K562 (cell line): Measurements from ENCODE around the gene CARF. TPM values are rescaled to one million over a fixed set of nuclear protein-coding genes. Genes with fewer than 3 reads are reported as not detected.

Experiments
- ATAC-seq: fragments of 200-7000 bp; cut with Tn5 transposase; 3 replicates; pipeline ENCODE4 v1.9.1; 2020; ENCODE audit warnings: moderate library complexity
- BruUV-seq: library from RNA; stranded (reverse); fragments of 400-500 nt; replicated peaks from 2 replicates; lab custom pipeline; 2021; lab: Mats Ljungman, UMichigan
- CTCF ChIA-PET: fragments of 300-600 bp; formaldehyde crosslinking; extraction: SDS; loops from one replicate; lab custom pipeline; 2021; ENCODE audit warnings: low intra/inter-chr PET ratio; lab: Yijun Ruan, JAX
- POLR2A ChIA-PET: fragments of 300-600, 350-650 bp; sonication (Branson Sonifier 250); formaldehyde crosslinking; extraction: SDS; loops from one replicate; lab custom pipeline; 2021; ENCODE audit warnings: antibody characterized with exemption, inconsistent platforms; lab: Yijun Ruan, JAX
- DNase-seq, 4 experiments: peaks; one replicate each; pipeline versions ENCODE4 v3.0.0 to v3.0.0-alpha.2; 2011 to 2018; ENCODE audit warnings: low spot score in 3 of 4, mixed read lengths in 3 of 4; ENCODE audit errors: extremely low read depth in 1 of 4
- FAIRE-seq: peaks from 2 replicates; lab custom pipeline; 2011; peaks lifted over from hg19 to GRCh38; lab: Jason Lieb, UNC
- H2AFZ ChIP-seq: 2 replicates; pipeline ENCODE4 v1.6.0; 2011; ENCODE audit warnings: low read depth, low read length, control low read depth, inconsistent platforms
- H3K27ac ChIP-seq: fragments of 200-600 bp; 3 replicates; pipeline ENCODE4 v1.8.0; 2011; ENCODE audit warnings: low read depth, mild to moderate bottlenecking, control low read depth, inconsistent platforms, low read length, moderate library complexity, mixed read lengths; ENCODE audit errors: extremely low read depth
- H3K27me3 ChIP-seq, 2 experiments: fragments of 300-600 bp in 1 of 2; 2 replicates in 1 of 2; 3 replicates in 1 of 2; pipeline versions ENCODE4 v1.6.0 to v1.8.0; 2011; ENCODE audit warnings: inconsistent platforms in 2 of 2, low read length in 2 of 2, mild to moderate bottlenecking in 1 of 2, mixed read lengths in 1 of 2, moderate library complexity in 1 of 2; ENCODE audit not compliant: control insufficient read depth in 2 of 2, insufficient read depth in 2 of 2
- H3K36me3 ChIP-seq: fragments of 300-600 bp; 3 replicates; pipeline ENCODE4 v1.8.0; 2011; ENCODE audit warnings: mild to moderate bottlenecking, low read length, inconsistent platforms; ENCODE audit not compliant: control insufficient read depth, insufficient read depth
- H3K4me1 ChIP-seq, 2 experiments: fragments of 200-600 bp in 1 of 2; replicated peaks in 1 of 2; 2 replicates in 1 of 2; 3 replicates in 1 of 2; pipeline versions ENCODE4 v1.5.1 to v1.8.0; 2011; ENCODE audit warnings: inconsistent platforms in 2 of 2, low read length in 2 of 2, mild to moderate bottlenecking in 1 of 2, mixed read lengths in 1 of 2, moderate library complexity in 1 of 2; ENCODE audit not compliant: control insufficient read depth in 2 of 2, insufficient read depth in 2 of 2
- H3K4me2 ChIP-seq: 2 replicates; pipeline ENCODE4 v1.6.1; 2011; ENCODE audit warnings: low read length, control low read depth, inconsistent platforms, mixed read lengths; ENCODE audit not compliant: insufficient read depth
- H3K4me3 ChIP-seq: fragments of 200-600 bp; sonication (generic), shearing (Covaris generic); 2 replicates; pipeline ENCODE4 v1.5.1; 2016; ENCODE audit warnings: control low read depth, inconsistent platforms
- H3K79me2 ChIP-seq: fragments of 200-600 bp; 3 replicates; pipeline ENCODE4 v1.8.0; 2011; ENCODE audit warnings: low read length, inconsistent platforms; ENCODE audit not compliant: control insufficient read depth, insufficient read depth
- H3K9ac ChIP-seq, 2 experiments: 2 replicates each; pipeline versions ENCODE4 v1.6.0 to v1.6.1; 2011; ENCODE audit warnings: low read depth in 2 of 2, low read length in 2 of 2, control low read depth in 1 of 2, inconsistent platforms in 1 of 2, mild to moderate bottlenecking in 1 of 2, mixed read lengths in 1 of 2; ENCODE audit not compliant: insufficient read depth in 1 of 2
- H3K9me1 ChIP-seq: one replicate; pipeline ENCODE4 v1.6.0; 2011; ENCODE audit warnings: inconsistent platforms, mild to moderate bottlenecking, low read length, moderate library complexity; ENCODE audit not compliant: control insufficient read depth, insufficient read depth
- H3K9me3 ChIP-seq: replicated peaks from 2 replicates; pipeline ENCODE4 v1.5.1; 2011; ENCODE audit warnings: low read depth, low read length, inconsistent platforms; ENCODE audit not compliant: control insufficient read depth, insufficient read depth
- H4K20me1 ChIP-seq: replicated peaks from 2 replicates; pipeline ENCODE4 v1.6.1; 2011; ENCODE audit warnings: low read length, inconsistent platforms, mixed read lengths; ENCODE audit not compliant: control insufficient read depth, insufficient read depth
- ADNP ChIP-seq: fragments of 200-800 bp; sonication (Bioruptor generic); IDR thresholded peaks from 2 replicates; pipeline ENCODE4 v1.6.1; 2016; ENCODE audit warnings: missing genetic modification characterization, missing compliant biosample characterization
- CEBPB ChIP-seq: fragments of 450-650 bp; IDR thresholded peaks from 2 replicates; pipeline ENCODE4 v1.6.1; 2016; ENCODE audit warnings: missing genetic modification characterization, missing compliant biosample characterization
- CEBPG ChIP-seq, 3 experiments: fragments of 200-800 bp in 1 of 3; sonication (Bioruptor generic) in 1 of 3; sonication (generic) in 1 of 3; formaldehyde crosslinking in 1 of 3; IDR thresholded peaks in 2 of 3; conservative IDR thresholded peaks in 1 of 3; 2 replicates each; pipeline versions ENCODE4 v1.6.1 to v1.8.0; 2016 to 2022; ENCODE audit warnings: missing compliant biosample characterization in 2 of 3, missing genetic modification characterization in 2 of 3, mild to moderate bottlenecking in 1 of 3, missing genetic modification reagents in 1 of 3
- GTF2A2 ChIP-seq: IDR thresholded peaks from 2 replicates; pipeline ENCODE4 v1.6.1; 2016; ENCODE audit warnings: mild to moderate bottlenecking, missing genetic modification characterization, missing compliant biosample characterization
- HNRNPLL ChIP-seq: fragments of 200-400 bp; formaldehyde crosslinking; IDR thresholded peaks from 2 replicates; pipeline ENCODE4 v1.6.1; 2017; ENCODE audit warnings: low read length, low read depth, mild to moderate bottlenecking; ENCODE audit not compliant: poor library complexity, severe bottlenecking
- HSF4 ChIP-seq: fragments of 250-450 bp; sonication (Bioruptor Pico); IDR thresholded peaks from 2 replicates; pipeline ENCODE4 v2.1.2; 2022; ENCODE audit warnings: mild to moderate bottlenecking, moderate library complexity, borderline replicate concordance
- MEF2A ChIP-seq: IDR thresholded peaks from 2 replicates; pipeline ENCODE4 v1.6.1; 2011; ENCODE audit warnings: low read depth, mild to moderate bottlenecking, low read length, moderate library complexity; ENCODE audit not compliant: control insufficient read depth
- MTA3 ChIP-seq: fragments of 450-650 bp; formaldehyde crosslinking; IDR thresholded peaks from 2 replicates; pipeline ENCODE4 v1.6.1; 2017; ENCODE audit warnings: mild to moderate bottlenecking, borderline replicate concordance
- TAF7 ChIP-seq: fragments of 450-650 bp; IDR thresholded peaks from 2 replicates; pipeline ENCODE4 v1.6.1; 2016; ENCODE audit warnings: missing genetic modification characterization, missing compliant biosample characterization
- ZKSCAN8 ChIP-seq: fragments of 200-800 bp; sonication (Bioruptor generic); IDR thresholded peaks from 2 replicates; pipeline ENCODE4 v1.6.1; 2016; ENCODE audit warnings: missing genetic modification characterization, missing compliant biosample characterization
- WGBS: fragments of 100-300 bp; shearing (Covaris generic); methylation state at CpG from one replicate; pipeline ENCODE4 v1.1.6; 2016; ENCODE audit warnings: low coverage, mixed read lengths; ENCODE audit not compliant: insufficient coverage; ENCODE audit errors: missing lambda C conversion rate; 5-methylcytosine and 5-hydroxymethylcytosine counted together
- in situ Hi-C: fragments of 300-500 bp; cut with MboI; formaldehyde crosslinking; loops from 4 replicates; pipeline ENCODE4 v1.15.0; 2018; ENCODE audit warnings: inconsistent platforms, mixed read lengths
- intact Hi-C: fragments of 100-400 bp; cut with micrococcal nuclease; formaldehyde crosslinking; loops from 2 replicates; pipeline ENCODE4 v1.14.2; 2022
- polyA plus RNA-seq, 8 experiments: library from polyadenylated mRNA; depleted of rRNA in 4 of 8; stranded (reverse) in 5 of 8; unstranded in 3 of 8; fragments of >200 nt; fragmentation: Nextera tagmentation in 2 of 8; fragmentation: Illumina TruSeq in 1 of 8; extraction: Ambion mirVana in 2 of 8; extraction: Trizol in 1 of 8; gene quantifications; 2 replicates each; pipeline versions ENCODE4 v1.2.1 to v1.2.3, GENCODE V29; 2011 to 2014; ENCODE audit warnings: inconsistent platforms in 1 of 8, missing spikeins in 1 of 8
- total RNA-seq, 7 experiments: library from RNA; depleted of rRNA in 6 of 7; stranded (reverse); fragments of >200 nt in 6 of 7; fragmentation: Illumina TruSeq in 2 of 7; extraction: Trizol in 2 of 7; gene quantifications; 2 replicates each; pipeline versions ENCODE4 v1.2.1 to v1.2.3, GENCODE V29; 2011 to 2021; ENCODE audit warnings: low replicate concordance in 1 of 7
- TF ChIP-seq, protein P1 (sequence below), 2 experiments: fragments of 450-650 bp; conservative IDR thresholded peaks; 2 replicates each; pipeline ENCODE4 v1.6.1; 2017; ENCODE audit warnings: mild to moderate bottlenecking in 2 of 2, moderate library complexity in 2 of 2
- TF ChIP-seq, protein P2 (sequence below): fragments of 250-450 bp; sonication (Bioruptor Pico); IDR thresholded peaks from 2 replicates; pipeline ENCODE4 v1.5.1; 2021; ENCODE audit warnings: mild to moderate bottlenecking

Gene CARF
- total and polyA plus RNA-seq, 9 of the 15 experiments (the other 6 are each of a cell fraction or from before 2014, with no cell fraction given) = 0.31 to 4.2 (median 1.2) TPM

DNA sequence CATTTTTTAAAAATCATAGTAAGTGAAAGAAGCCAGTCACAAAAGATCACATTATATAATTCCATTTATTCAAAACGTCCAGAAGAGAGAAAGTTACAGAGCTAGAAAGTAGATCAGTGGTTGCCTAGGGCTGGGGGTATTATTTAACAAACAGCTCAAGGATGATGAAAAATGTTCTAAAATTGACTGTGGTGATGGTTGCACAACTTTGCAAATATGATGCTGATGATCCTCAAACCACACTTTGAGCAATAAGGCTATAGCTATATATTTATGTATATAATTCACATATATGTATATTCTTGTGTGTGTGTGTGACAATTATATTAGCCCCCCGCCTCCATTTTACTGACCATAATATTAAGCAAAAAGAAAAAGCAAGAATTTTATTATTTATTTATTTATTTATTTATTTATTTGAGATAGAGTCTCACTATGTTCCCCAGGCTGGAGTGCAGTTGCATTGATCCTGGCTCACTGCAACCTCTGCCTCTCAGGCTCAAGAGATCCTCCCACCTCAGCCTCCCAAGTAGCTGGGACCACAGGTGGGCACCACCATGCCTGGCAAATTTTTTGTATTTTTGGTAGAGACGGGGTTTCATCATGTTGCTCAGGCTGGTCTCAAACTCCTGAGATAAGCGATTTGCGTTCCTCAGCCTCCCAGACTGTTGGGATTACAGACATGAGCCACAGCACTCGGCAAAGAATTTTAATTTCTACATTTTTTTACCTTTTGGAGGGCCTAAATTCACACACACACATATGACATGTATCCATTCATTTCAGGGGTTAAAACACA lies 2.5 kb upstream of the CARF start:
- TF ChIP-seq, protein P1, sequence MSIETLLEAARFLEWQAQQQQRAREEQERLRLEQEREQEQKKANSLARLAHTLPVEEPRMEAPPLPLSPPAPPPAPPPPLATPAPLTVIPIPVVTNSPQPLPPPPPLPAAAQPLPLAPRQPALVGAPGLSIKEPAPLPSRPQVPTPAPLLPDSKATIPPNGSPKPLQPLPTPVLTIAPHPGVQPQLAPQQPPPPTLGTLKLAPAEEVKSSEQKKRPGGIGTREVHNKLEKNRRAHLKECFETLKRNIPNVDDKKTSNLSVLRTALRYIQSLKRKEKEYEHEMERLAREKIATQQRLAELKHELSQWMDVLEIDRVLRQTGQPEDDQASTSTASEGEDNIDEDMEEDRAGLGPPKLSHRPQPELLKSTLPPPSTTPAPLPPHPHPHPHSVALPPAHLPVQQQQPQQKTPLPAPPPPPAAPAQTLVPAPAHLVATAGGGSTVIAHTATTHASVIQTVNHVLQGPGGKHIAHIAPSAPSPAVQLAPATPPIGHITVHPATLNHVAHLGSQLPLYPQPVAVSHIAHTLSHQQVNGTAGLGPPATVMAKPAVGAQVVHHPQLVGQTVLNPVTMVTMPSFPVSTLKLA (conservative IDR thresholded peaks at IDR 0.05) = no peak
- TF ChIP-seq TAF7 (tag) (no peak), MEF2A (no peak), CEBPG (CRISPR knock-in tag; IDR thresholded peaks at IDR 0.05) (no peak), CEBPG (tag; conservative IDR thresholded peaks at IDR 0.05 in 1 of 2, IDR thresholded peaks at IDR 0.05 in 1 of 2) (peak; percentile 37 to 42; a peak in 2 of 4 replicates), HSF4 (no peak), CEBPB (tag) (peak; percentile 57; the same call in 1 of the 2 replicates), HNRNPLL (no peak), GTF2A2 (no peak), MTA3 (no peak), ADNP (peak; percentile 72), ZKSCAN8 (CRISPR knock-in tag) (no peak)
- TF ChIP-seq, protein P2, sequence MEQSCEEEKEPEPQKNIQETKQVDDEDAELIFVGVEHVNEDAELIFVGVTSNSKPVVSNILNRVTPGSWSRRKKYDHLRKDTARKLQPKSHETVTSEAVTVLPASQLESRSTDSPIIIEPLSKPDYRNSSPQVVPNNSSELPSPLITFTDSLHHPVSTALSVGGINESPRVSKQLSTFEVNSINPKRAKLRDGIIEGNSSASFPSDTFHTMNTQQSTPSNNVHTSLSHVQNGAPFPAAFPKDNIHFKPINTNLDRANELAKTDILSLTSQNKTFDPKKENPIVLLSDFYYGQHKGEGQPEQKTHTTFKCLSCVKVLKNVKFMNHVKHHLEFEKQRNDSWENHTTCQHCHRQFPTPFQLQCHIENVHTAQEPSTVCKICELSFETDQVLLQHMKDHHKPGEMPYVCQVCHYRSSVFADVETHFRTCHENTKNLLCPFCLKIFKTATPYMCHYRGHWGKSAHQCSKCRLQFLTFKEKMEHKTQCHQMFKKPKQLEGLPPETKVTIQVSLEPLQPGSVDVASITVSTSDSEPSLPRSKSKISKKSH = no peak
- H3K9me3 ChIP-seq = no peaks in the 10 kb centered on the region
- intact Hi-C loops = loop anchor here (2.0 to 5.0 kb wide), 2 partner anchors 58 to 105 kb away; partner anchors contain the start of gene NBEAL1
- POLR2A ChIA-PET = interaction anchor here (1.4 kb wide), 1 partner anchor 16 kb away, joined by 5 read pairs; no protein-coding TSS in a partner anchor
- H3K36me3 ChIP-seq = peaks cover 36% of the 10 kb centered on the region; the same call in 2 of the 3 replicates
- peak overlapping the region; percentile 69 for H3K4me3 ChIP-seq
- in situ Hi-C loops = no loop called here
- H3K9me1 ChIP-seq = no peaks in the 10 kb centered on the region
- H3K27me3 ChIP-seq = no peaks in the 10 kb centered on the region
- 6% methylated on average over 5 of the region's 6 CpGs for WGBS
- peak overlapping the region; percentile 98 for H3K4me2 ChIP-seq
- H4K20me1 ChIP-seq = no peaks in the 10 kb centered on the region
- peaks cover 77% of the 10 kb centered on the region for H3K79me2 ChIP-seq
- ATAC-seq = no peak
- no TSS peak for BruUV-seq
- FAIRE-seq = no peak
- CTCF ChIA-PET = no interaction called here
- peaks cover 0 to 5% of the 10 kb centered on the region in 2 experiments; a peak in 2 of 5 replicates for H3K4me1 ChIP-seq
- H3K27ac ChIP-seq = peak overlapping the region; percentile 93; the same call in 2 of the 3 replicates
- H3K9ac ChIP-seq = peak overlapping the region; percentile 85 to 95; a peak in 3 of 4 replicates
- no peak overlapping the region for H2AFZ ChIP-seq
- DNase-seq = peak in 1 of 4 experiments; percentile 5
